GM19099 (cell line): ENCODE data around the gene CSGALNACT2.

Source experiments
- POLR2A ChIP-seq: IDR thresholded peaks from 3 replicates; pipeline ENCODE4 v1.6.1; 2011; ENCODE audit warnings: low read depth; ENCODE audit not compliant: insufficient read length; ENCODE audit errors: extremely low read depth

CSGALNACT2 gene

GRCh38 chr10:43223056-43223455, 84.8 kb downstream of the CSGALNACT2 start:
- TF ChIP-seq POLR2A = no peak

GRCh38 chr10:43224321-43224720, 86.1 kb downstream of the CSGALNACT2 start:
- no peak for TF ChIP-seq POLR2A

DNA sequence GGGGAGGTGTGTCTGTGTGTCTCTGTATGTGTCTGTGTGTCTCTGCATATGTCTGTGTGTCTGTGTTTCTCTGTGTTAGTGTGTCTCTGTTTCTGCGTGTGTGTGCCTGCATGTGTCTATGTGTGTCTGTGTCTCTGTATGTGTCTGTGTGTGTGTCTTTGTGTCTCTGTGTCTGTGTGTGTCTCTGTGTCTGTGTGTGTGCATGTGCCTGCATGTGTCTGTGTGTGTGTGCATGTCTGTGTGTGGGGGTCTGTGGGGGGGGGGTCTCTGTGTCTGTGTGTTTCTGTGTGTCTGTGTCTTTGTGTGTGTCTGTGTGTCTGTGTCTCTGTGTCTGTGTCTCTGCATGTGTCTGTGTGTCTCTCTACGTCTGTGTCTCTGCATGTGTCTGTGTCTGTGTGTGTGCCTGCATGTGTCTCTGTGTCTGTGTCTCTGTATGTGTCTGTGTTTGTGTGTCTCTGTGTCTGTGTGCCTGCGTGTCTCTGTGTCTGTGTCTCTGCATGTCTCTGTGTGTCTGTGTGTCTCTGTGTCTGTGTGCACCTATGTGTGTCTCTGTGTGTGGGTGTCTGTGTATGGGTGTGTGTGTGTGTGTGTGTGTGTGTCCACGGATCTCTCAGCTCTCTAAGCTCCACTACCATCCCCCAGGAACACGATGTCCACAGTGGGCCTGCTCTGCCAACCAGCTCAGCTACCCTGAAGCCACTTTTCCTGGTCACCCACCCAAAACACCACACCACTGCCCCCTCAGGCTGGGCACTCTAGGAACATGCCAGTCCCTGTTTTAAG, 87.0 kb downstream of the CSGALNACT2 start:
- no peak for TF ChIP-seq POLR2A

DNA sequence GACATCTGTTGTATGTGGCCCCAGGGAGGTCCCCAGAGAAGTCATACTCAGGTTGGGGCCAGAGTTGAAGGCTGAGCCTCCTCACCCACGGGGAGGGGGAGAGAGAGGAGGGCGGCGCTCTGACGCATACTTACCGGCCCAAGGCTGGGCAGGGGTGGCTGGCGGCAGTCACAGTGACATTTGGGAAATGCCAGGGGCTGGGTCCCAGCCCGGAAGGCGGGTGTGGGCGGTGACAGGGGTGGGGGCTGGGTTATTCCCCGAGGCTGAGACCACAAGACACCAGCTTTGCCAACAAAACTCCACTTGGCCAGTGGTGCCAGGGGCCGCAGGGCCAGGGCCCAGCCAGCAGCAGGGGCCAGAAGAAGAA, 87.5 kb downstream of the CSGALNACT2 start:
- no peak for TF ChIP-seq POLR2A

- TF ChIP-seq POLR2A = no peak
Observed at GRCh38 chr10:43226441-43226840, 88.2 kb downstream of the CSGALNACT2 start.

GRCh38 chr10:43226851-43227845, 88.9 kb downstream of the CSGALNACT2 start:
- TF ChIP-seq POLR2A = no peak

DNA sequence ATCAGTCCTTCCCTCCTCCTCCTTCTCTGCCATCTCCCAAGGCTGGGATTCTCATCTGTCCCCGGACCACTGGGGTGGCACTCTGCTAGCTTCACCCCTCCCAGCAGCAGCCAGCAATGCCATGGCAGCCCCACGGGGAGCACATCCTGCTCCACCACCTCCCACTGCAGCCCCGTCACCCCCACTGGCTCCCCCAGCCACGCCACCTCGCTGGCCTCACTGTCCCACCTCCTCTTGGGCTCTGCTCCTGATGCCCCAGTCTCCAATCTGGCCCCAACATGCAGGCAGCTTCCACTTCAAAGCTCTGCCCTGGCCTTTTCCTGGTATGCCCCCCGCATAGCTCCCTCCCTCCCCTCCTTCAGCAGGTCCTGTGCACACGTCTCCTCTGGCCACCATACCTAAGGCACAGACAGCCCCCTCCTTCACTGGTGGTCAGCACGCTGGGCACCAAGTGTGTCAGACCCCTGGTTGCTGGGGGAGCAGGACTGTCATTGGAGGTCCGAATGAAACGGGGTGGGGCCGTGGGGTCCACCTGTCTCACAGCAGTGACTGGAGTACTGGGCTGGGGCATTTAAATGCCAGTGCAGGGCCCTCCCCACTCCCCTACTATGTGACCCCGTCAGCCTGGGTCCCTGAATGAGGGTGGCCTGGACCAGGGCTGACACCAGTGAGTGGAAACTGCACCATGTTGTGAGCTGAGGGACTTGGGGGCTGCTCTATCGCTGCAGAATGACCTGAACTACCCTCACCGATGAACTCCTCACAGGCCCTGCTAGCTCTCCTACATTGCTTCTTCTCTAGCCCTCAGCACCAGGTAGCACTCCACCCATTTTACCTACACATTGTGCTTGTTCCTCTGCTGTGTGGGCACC, 89.9 kb downstream of the CSGALNACT2 start:
- TF ChIP-seq POLR2A = no peak

DNA sequence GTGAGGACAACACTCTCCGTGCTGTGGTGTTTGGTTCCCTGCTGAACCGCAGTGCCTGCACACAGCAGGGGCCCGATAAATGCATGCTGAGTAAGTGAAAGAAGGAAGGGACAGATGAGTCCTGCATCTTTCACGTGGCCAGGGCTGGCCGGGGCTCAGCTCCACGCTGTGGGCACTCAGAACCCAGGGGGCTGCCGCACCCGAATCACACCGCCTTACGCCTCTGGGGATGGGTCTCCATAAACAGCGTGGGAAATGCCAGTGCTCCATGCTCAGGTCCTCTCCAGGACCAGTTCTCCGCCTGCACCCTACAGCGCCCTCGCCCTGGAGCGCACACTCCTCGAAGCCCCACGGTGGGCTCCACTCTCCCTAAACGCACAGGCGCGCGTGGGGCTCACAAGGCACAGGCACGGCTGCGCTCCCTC, 90.5 kb downstream of the CSGALNACT2 start:
- TF ChIP-seq POLR2A = no peak

DNA sequence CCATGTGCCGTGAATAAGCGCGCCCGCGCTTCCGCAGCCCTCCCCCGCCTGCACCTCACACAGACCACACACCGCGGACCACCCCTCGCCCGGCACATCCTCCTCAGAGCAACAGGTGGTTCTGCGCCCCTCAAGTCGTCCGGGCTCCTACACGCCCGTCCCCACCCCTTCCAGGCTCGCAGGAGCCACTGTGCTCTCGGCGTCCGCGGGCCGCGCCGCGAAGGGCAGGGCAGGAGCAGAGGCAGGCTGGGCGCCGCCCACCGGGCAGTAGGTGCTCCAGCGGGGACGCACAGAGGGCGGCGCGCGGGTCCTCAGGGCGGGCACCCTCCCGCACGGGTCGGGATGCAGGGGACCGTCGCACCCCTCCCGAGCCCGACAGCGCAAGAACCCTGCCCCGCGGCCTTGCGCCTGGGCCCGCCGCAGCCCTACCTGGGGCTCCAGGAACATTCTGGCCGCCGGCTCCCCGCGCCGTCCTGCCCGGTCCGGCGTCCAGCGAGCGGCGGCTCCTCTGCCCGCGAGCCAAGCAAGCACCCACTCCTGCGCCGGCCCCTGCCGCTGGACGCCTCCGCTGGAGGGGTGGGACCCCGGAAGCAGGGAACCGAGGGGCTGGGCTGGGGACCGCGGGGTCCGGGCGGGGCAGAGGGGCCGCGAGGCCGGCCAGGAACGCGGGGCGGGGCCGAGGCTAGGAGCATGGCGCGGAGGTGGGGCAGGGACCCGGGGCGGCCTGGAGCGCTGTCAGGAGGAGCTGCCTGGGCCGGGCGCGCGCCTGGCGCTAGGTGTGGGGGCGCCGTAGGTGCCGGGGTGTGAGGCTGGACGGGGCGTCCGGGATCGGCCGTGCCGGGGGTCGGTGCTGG, 91.2 kb downstream of the CSGALNACT2 start:
- TF ChIP-seq POLR2A = no peak

GRCh38 chr10:43230101-43230908, 92.1 kb downstream of the CSGALNACT2 start:
- no peak for TF ChIP-seq POLR2A

GRCh38 chr10:43230909-43231522, 92.8 kb downstream of the CSGALNACT2 start:
- no peak for TF ChIP-seq POLR2A

DNA sequence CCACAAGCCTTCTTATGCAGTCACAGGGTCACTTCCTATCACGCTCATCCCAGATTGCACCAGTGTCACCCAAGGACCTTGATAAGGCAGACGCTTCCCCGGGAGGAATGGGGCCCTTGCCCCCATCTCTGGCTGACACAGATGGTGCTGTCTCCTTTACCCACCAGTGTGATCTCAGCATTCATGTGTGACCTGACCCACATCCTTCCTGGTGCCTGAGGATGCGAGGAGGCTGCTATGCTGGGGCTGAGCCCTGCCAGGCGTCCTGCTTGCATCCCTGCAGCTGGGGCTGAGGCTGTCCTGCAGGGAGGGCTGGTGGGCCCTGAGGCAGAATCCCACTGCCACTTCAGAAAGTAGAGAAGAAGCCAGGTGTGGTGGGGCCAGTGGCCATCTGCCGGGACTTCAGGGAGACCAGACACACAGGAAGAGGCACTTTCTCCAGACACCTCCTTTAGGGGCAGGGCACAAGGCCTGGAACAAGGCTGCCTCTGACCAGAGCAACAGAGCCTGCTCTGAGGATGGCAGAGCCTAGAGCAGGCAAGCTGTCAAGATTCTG, 93.4 kb downstream of the CSGALNACT2 start:
- TF ChIP-seq POLR2A = no peak
